DMS153 (cell line): Measurements from ENCODE around the gene MRPL39.

Experiments
- DNase-seq: peaks from one replicate; lab custom pipeline; 2025; lab: John Stamatoyannopoulos, UW

Gene MRPL39

DNA sequence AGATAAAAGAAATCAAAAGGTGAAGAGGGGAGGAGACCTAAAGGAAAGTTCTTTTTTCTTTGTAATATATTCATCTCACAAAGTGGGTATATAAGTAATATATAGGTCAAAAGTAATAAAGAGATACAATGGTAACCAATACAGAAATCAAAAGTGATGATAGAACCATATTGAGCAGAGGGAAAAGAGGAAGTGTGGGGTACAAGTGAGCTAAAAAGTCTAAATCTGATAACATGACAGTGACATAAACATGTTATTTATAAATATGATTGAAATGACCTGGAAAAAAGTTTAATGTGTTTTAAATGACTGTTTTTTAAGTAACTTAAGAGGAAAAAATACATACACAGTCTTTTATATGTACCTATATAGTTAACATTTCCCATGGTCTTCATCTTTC is 70.5 kb downstream of the MRPL39 start:
- DNase-seq: no peak

DNA sequence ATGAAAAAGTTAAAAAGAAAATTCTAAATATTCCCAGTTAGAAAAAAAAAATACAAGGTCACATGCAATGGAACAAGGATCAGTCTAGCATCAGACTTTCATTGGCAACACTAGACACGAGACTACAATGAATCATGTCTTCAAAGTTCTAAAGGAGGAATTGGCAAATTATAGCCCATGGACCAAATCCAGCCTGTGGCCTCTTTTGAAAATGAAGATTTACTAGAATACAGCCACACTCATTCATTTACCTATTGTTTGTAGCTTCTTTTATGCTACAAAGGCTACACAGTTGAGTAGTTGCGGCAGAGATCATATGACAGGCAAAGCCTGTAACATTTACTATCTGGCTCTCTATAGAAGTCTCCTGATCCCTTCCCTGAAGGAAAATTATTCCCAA is 71.4 kb downstream of the MRPL39 start:
- no peak for DNase-seq
